ENCODE results near the gene HLA-DRA.

The HLA-DRA gene

GRCh38 chr6:32439602-32440214 lies at the start of gene HLA-DRA:
HLA-DRA (plus strand) TSS chr6:32439887; CDS start chr6:32439951, 64 bp downstream.
- DNase-seq (ENCODE audit: low read depth), result no peak
- H3K4me3 ChIP-seq (ENCODE audit: low read length), result no peak within 1 kb of the TSS
- no peak for TF ChIP-seq CTCF (conservative IDR thresholded peaks at IDR 0.05; ENCODE audit: low read depth, low read length)

- no peak overlapping the region for H3K4me3 ChIP-seq (ENCODE audit: low read length)
- no peak for DNase-seq (ENCODE audit: low read depth)
- no peak for TF ChIP-seq CTCF (conservative IDR thresholded peaks at IDR 0.05; ENCODE audit: low read depth, low read length)
These were observed 48.2 kb upstream of the HLA-DRA start for GRCh38 chr6:32391505-32391904.

- peak; percentile 14 for DNase-seq (ENCODE audit: low read depth)
- no peak for TF ChIP-seq CTCF (conservative IDR thresholded peaks at IDR 0.05; ENCODE audit: low read depth, low read length)
- H3K4me3 ChIP-seq (ENCODE audit: low read length), result no peak overlapping the region
These were observed 45.8 kb upstream of the HLA-DRA start for GRCh38 chr6:32393665-32394420.

GRCh38 chr6:32396028-32396427 lies 43.7 kb upstream of the HLA-DRA start:
- no peak for DNase-seq (ENCODE audit: low read depth)
- H3K4me3 ChIP-seq (ENCODE audit: low read length), result no peak overlapping the region
- TF ChIP-seq CTCF (conservative IDR thresholded peaks at IDR 0.05; ENCODE audit: low read depth, low read length), result no peak

- TF ChIP-seq CTCF (conservative IDR thresholded peaks at IDR 0.05; ENCODE audit: low read depth, low read length), result no peak
- no peak overlapping the region for H3K4me3 ChIP-seq (ENCODE audit: low read length)
- no peak for DNase-seq (ENCODE audit: low read depth)
These were observed 42.3 kb upstream of the HLA-DRA start for GRCh38 chr6:32397252-32397920.

GRCh38 chr6:32401284-32401963 lies 38.3 kb upstream of the HLA-DRA start:
- DNase-seq (ENCODE audit: low read depth), result no peak
- no peak overlapping the region for H3K4me3 ChIP-seq (ENCODE audit: low read length)
- TF ChIP-seq CTCF (conservative IDR thresholded peaks at IDR 0.05; ENCODE audit: low read depth, low read length), result no peak

All from retinal pigment epithelial cell (primary cell).